Right atrium auricular region (tissue), 2 donors: ENCODE data around the gene ACTA2. TPM values are rescaled to one million over a fixed set of nuclear protein-coding genes. Genes with fewer than 3 reads are reported as not detected.

Experiments
- DNase-seq: peaks from one replicate; pipeline ENCODE4 v3.0.0-alpha.2; 2019; ENCODE audit warnings: low spot score
- H3K27ac ChIP-seq, 2 donors: fragments of 200-600 bp; sonication (generic); 1 replicate in 1 of 2; 2 replicates in 1 of 2; pipeline ENCODE4 v1.5.1; 2016 to 2019
- H3K27me3 ChIP-seq, 2 donors: fragments of 200-600 bp; sonication (generic); one replicate each; pipeline versions ENCODE4 v1.5.1 to v1.6.0; 2017 to 2019
- H3K36me3 ChIP-seq: fragments of 200-600 bp; sonication (generic); one replicate; pipeline ENCODE4 v1.5.1; 2016
- H3K4me1 ChIP-seq, 2 donors: fragments of 200-600 bp; sonication (generic); one replicate each; pipeline versions ENCODE4 v1.5.1 to v1.6.0; 2017 to 2019
- H3K4me3 ChIP-seq, 2 donors: fragments of 200-600 bp; sonication (generic); 1 replicate in 1 of 2; 2 replicates in 1 of 2; pipeline ENCODE4 v1.5.1; 2017 to 2019; ENCODE audit warnings: mild to moderate bottlenecking in 1 of 2, moderate library complexity in 1 of 2
- H3K9me3 ChIP-seq, 2 donors: fragments of 200-600 bp; sonication (generic); one replicate each; pipeline ENCODE4 v1.5.1; 2019
- CTCF ChIP-seq, 2 donors: fragments of 200-600 bp; sonication (generic); IDR thresholded peaks; one replicate each; pipeline ENCODE4 v1.5.1; 2019; ENCODE audit warnings: antibody characterized with exemption in 2 of 2
- total RNA-seq, 2 donors: library from RNA; depleted of rRNA; stranded (reverse); fragments of >200 nt; gene quantifications; one replicate each; pipeline ENCODE4 v1.1.0, GENCODE V29; 2016

ACTA2 gene
- total RNA-seq, 2 donors from 2014 or later, result 934 to 1,936 TPM

- peaks cover 0 to 40% of the 10 kb centered on the region in 2 donors for H3K4me1 ChIP-seq
- H3K9me3 ChIP-seq, result no peaks in the 10 kb centered on the region
- no peaks in the 10 kb centered on the region for H3K36me3 ChIP-seq
- peak overlapping the region; percentile 67 to 73 for H3K27ac ChIP-seq
- H3K27me3 ChIP-seq, result no peaks in the 10 kb centered on the region
- DNase-seq, result no peak
- no peak for TF ChIP-seq CTCF (IDR thresholded peaks at IDR 0.05)
- H3K4me3 ChIP-seq, result no peak overlapping the region
These were observed 28.2 kb upstream of the ACTA2 start for GRCh38 chr10:88980800-88981199.

DNA sequence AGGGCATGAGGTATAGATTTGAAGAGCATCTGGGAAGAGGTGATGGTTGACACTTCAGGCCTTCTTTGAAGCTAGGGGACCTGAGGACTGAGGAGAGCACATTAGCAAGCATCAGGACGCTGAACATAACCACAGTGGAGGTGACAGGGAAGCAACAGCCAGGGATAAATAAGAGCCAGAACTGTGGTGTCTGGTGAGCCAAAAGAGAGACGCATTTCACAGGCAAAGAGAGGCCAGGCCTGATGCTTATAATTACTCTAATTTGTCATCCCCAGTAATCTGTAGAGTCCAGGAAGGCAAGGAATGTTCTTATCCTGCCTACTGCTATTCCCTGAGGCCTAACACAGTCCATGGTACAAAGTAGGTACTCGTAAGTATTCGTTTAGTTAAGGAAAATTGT is 27.7 kb upstream of the ACTA2 start:
- no peaks in the 10 kb centered on the region for H3K36me3 ChIP-seq
- no peak overlapping the region for H3K4me3 ChIP-seq
- no peaks in the 10 kb centered on the region for H3K27me3 ChIP-seq
- peak overlapping the region; percentile 67 to 73 for H3K27ac ChIP-seq
- TF ChIP-seq CTCF (IDR thresholded peaks at IDR 0.05), result no peak
- H3K9me3 ChIP-seq, result no peaks in the 10 kb centered on the region
- peaks cover 0 to 40% of the 10 kb centered on the region in 2 donors for H3K4me1 ChIP-seq
- no peak for DNase-seq

- Histone ChIP-seq H3K9me3 (no peaks in the 10 kb centered on the region), H3K36me3 (no peaks in the 10 kb centered on the region), H3K27ac (peak overlapping the region; percentile 67 to 73), H3K4me3 (no peak overlapping the region), H3K27me3 (no peaks in the 10 kb centered on the region), H3K4me1 (peaks cover 0 to 42% of the 10 kb centered on the region in 2 donors)
- TF ChIP-seq CTCF (IDR thresholded peaks at IDR 0.05), result no peak
- no peak for DNase-seq
These were observed 27.0 kb upstream of the ACTA2 start for GRCh38 chr10:88979603-88980002.

DNA sequence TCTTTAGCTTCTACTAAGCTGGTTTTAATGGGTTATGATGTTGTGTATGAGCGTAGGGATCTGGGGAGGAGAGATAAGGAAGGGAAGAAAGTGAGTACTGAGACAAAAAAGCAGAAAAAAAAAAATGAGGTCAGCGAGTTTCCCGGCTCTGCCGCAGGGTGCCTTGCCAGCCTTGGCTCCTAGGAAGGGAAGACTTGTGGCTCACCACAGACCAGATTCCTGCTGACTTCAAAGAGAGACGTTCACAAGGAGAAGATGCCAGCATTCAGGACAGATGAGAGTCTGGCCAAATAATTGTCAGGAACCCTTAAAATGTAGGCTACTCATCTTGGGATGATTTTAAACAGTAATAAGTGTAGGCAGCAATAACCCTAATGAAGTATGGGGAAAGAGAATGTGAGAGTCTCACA is 26.6 kb upstream of the ACTA2 start:
- H3K36me3 ChIP-seq, result no peaks in the 10 kb centered on the region
- peaks cover 0 to 46% of the 10 kb centered on the region in 2 donors for H3K4me1 ChIP-seq
- peak overlapping the region; percentile 67 to 73 for H3K27ac ChIP-seq
- no peak for TF ChIP-seq CTCF (IDR thresholded peaks at IDR 0.05)
- DNase-seq, result no peak
- H3K4me3 ChIP-seq, result no peak overlapping the region
- H3K9me3 ChIP-seq, result no peaks in the 10 kb centered on the region
- no peaks in the 10 kb centered on the region for H3K27me3 ChIP-seq

- H3K27ac ChIP-seq, result peak overlapping the region; percentile 67 to 73
- no peak for DNase-seq
- TF ChIP-seq CTCF (IDR thresholded peaks at IDR 0.05), result no peak
- peaks cover 0 to 53% of the 10 kb centered on the region in 2 donors for H3K4me1 ChIP-seq
- no peaks in the 10 kb centered on the region for H3K9me3 ChIP-seq
- H3K36me3 ChIP-seq, result no peaks in the 10 kb centered on the region
- H3K27me3 ChIP-seq, result no peaks in the 10 kb centered on the region
- no peak overlapping the region for H3K4me3 ChIP-seq
These were observed 25.9 kb upstream of the ACTA2 start for GRCh38 chr10:88978463-88978862.

DNA sequence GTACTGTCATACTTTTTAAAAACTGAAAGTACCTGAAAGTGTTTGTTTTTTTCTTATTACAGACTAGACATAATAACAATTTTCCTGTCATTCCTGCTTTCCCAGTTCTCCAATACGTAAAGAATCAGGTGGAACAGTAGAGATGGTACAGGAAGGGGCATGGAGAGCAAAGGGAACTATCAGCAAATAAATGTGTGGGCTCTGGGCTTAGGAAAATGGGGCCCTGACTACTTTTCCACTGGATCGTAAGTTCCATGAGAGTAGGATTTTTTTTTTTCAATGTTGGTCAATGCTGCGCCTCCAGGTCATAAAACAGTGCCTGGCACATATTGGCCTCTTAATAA is 22.8 kb upstream of the ACTA2 start:
- Histone ChIP-seq H3K27ac (peak overlapping the region; percentile 59 to 72), H3K4me1 (peaks cover 0 to 54% of the 10 kb centered on the region in 2 donors), H3K27me3 (no peaks in the 10 kb centered on the region), H3K9me3 (no peaks in the 10 kb centered on the region), H3K4me3 (peak overlapping the region; percentile 35 to 48), H3K36me3 (no peaks in the 10 kb centered on the region)
- no peak for DNase-seq
- no peak for TF ChIP-seq CTCF (IDR thresholded peaks at IDR 0.05)
